ENCODE data around the gene TMEM131.

Gene TMEM131

DNA sequence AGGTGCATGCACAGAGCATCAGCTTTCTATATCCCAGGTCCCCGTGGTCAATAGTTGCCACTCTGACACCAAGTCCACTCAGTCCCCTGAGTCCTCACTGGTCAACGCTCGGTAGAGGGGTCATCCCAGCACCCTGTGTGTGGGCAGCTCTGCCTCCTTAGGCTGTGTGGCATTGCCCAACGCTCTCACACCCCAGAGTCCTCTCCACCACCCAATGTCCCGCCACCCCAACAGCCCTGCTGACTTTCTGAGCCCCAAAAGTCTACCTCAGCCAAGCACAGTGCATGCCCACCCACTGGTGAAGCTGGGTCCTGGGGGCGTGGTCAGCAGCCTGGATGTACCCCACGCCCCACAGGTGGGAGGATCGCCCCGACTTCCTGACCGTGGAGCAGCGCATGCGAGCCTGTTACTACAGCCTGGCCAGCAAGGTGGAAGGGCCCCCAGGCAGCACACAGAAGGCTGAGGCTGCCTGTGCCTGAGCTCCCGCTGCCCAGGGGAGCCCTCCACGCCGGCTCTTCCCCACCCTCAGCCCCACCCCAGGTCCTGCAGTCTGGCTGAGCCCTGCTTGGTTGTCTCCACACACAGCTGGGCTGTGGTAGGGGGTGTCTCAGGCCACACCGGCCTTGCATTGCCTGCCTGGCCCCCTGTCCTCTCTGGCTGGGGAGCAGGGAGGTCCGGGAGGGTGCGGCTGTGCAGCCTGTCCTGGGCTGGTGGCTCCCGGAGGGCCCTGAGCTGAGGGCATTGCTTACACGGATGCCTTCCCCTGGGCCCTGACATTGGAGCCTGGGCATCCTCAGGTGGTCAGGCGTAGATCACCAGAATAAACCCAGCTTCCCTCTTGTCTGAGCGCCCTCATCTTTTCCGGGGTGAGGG lies 256.5 kb downstream of the TMEM131 start:
- TF ChIP-seq CTCF (IDR thresholded peaks at IDR 0.05; ENCODE audit: low read depth, low read length): no peak
- DNase-seq (ENCODE audit: extremely low read depth, low read depth): no peak

GRCh38 chr2:97738179-97739019 lies 257.3 kb downstream of the TMEM131 start:
- DNase-seq (ENCODE audit: extremely low read depth, low read depth): no peak
- TF ChIP-seq CTCF (IDR thresholded peaks at IDR 0.05; ENCODE audit: low read depth, low read length): no peak

- no peak for DNase-seq (ENCODE audit: extremely low read depth, low read depth)
- no peak for TF ChIP-seq CTCF (IDR thresholded peaks at IDR 0.05; ENCODE audit: low read depth, low read length)
These were observed 258.1 kb downstream of the TMEM131 start for GRCh38 chr2:97737421-97738178.

DNA sequence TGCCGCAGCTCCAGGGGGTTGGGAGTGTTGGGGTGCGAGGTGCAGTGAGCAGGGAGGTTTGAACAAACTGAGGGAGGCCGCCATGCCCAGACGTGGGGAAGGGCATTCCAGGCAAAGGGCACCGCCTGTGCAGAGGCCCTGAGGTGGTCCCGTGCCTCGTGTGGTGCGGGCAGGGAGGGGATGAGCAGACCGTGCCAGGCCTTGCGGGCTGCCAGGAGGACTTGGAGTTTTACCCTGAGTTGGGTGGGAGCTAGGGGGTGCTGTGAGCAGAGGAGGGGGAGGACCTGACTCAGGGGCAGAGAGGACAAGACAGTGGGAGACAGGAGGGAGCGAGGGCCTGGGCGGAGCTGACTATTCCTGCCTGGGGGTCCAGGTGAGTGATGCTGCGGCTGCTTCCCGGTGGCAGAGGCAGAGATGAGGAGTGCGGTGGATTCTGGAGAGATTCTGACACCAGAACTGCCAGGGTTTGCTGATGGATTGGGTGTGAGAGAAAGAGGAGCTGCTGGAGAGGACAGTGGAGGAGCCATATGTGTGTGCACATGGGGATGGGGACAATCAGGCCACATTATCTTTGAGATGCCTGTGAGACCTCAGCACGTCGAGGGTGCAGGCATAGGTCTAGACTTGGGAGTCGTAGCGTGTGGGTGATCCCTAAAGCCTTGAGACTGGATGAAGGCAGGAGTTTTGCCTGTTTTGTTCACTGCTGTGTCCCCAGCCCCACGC lies 259.0 kb downstream of the TMEM131 start:
- TF ChIP-seq CTCF (IDR thresholded peaks at IDR 0.05; ENCODE audit: low read depth, low read length): no peak
- DNase-seq (ENCODE audit: extremely low read depth, low read depth): no peak

GRCh38 chr2:97736185-97736584 lies 259.6 kb downstream of the TMEM131 start:
- DNase-seq (ENCODE audit: extremely low read depth, low read depth): no peak
- TF ChIP-seq CTCF (IDR thresholded peaks at IDR 0.05; ENCODE audit: low read depth, low read length): no peak

DNA sequence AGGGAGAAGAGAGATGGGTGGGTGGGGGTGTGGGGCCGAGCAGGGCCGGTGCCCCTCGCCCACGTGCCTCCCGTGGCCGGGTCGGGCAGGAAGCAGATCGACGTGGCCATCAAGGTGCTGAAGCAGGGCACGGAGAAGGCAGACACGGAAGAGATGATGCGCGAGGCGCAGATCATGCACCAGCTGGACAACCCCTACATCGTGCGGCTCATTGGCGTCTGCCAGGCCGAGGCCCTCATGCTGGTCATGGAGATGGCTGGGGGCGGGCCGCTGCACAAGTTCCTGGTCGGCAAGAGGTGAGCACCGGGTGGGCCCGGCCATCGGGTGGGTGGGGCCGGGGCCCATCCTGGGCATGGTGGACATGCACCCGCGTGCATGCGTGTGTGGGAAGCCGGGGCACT lies 260.6 kb downstream of the TMEM131 start:
- no peak for TF ChIP-seq CTCF (IDR thresholded peaks at IDR 0.05; ENCODE audit: low read depth, low read length)
- no peak for DNase-seq (ENCODE audit: extremely low read depth, low read depth)

Data from AG09319 (cell line).